HG03135 (cell line): Measurements from ENCODE around the gene AKNA.

Experiments used
- ATAC-seq: cut with Tn5 transposase; IDR thresholded peaks from one replicate; pipeline ENCODE4 v1.9.1; 2021; ENCODE audit warnings: mild to moderate bottlenecking, moderate library complexity; ENCODE audit not compliant: unreplicated experiment

AKNA gene

GRCh38 chr9:114387680-114388356 lies at the start of gene AKNA:
Gene AKNA (minus strand): TSS chr9:114387982. CDS start chr9:114381333, 6,649 bp downstream.
- ATAC-seq = peak; percentile 19

GRCh38 chr9:114437401-114437893 lies 49.7 kb upstream of the AKNA start:
- ATAC-seq = no peak

- no peak for ATAC-seq
These were observed 47.1 kb upstream of the AKNA start for GRCh38 chr9:114434878-114435311.

GRCh38 chr9:114433720-114434255 lies 46.0 kb upstream of the AKNA start:
- ATAC-seq = peak; percentile 60

GRCh38 chr9:114433086-114433485 lies 45.3 kb upstream of the AKNA start:
- ATAC-seq = no peak

GRCh38 chr9:114432323-114433067 lies 44.7 kb upstream of the AKNA start:
- no peak for ATAC-seq

GRCh38 chr9:114431770-114432169 lies 44.0 kb upstream of the AKNA start:
- no peak for ATAC-seq

GRCh38 chr9:114431003-114431402 lies 43.2 kb upstream of the AKNA start:
- no peak for ATAC-seq

GRCh38 chr9:114430457-114430856 lies 42.7 kb upstream of the AKNA start:
- ATAC-seq = no peak

GRCh38 chr9:114429488-114429887 lies 41.7 kb upstream of the AKNA start:
- no peak for ATAC-seq

GRCh38 chr9:114428466-114428865 lies 40.7 kb upstream of the AKNA start:
- ATAC-seq = no peak

GRCh38 chr9:114427644-114428043 lies 39.9 kb upstream of the AKNA start:
- no peak for ATAC-seq

- no peak for ATAC-seq
These were observed 38.5 kb upstream of the AKNA start for GRCh38 chr9:114426046-114426948.

- ATAC-seq = no peak
These were observed 37.3 kb upstream of the AKNA start for GRCh38 chr9:114425126-114425525.

GRCh38 chr9:114424126-114424525 lies 36.3 kb upstream of the AKNA start:
- no peak for ATAC-seq

GRCh38 chr9:114423181-114423580 lies 35.4 kb upstream of the AKNA start:
- ATAC-seq = no peak

GRCh38 chr9:114421147-114421546 lies 33.4 kb upstream of the AKNA start:
- ATAC-seq = no peak

- ATAC-seq = no peak
These were observed 32.0 kb upstream of the AKNA start for GRCh38 chr9:114419796-114420195.

GRCh38 chr9:114418053-114418452 lies 30.3 kb upstream of the AKNA start:
- no peak for ATAC-seq

GRCh38 chr9:114417511-114417910 lies 29.7 kb upstream of the AKNA start:
- no peak for ATAC-seq

- no peak for ATAC-seq
These were observed 29.1 kb upstream of the AKNA start for GRCh38 chr9:114416906-114417305.
